ENCODE results near the gene KRTAP16-1.

DNA sequence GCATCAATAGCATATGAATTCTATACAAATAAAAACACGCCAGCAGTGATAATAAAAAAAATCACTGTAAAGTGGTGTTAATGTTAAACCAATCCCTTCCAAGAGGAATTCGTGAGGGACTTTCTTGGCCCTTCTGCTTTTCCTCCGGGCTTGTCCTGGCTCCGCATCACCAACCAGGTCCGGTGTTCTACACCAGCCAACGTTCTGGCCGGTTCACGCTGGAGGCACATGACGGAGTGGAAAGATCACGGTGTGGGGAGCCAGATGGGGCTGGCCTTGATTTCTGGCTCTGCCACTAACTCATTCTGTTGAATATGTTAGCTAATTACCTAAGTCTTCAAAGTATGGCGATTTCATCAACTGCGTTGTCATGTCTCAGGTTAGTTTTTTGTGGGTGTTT is 5.0 kb downstream of the KRTAP16-1 start:
- TF ChIP-seq, protein P1, sequence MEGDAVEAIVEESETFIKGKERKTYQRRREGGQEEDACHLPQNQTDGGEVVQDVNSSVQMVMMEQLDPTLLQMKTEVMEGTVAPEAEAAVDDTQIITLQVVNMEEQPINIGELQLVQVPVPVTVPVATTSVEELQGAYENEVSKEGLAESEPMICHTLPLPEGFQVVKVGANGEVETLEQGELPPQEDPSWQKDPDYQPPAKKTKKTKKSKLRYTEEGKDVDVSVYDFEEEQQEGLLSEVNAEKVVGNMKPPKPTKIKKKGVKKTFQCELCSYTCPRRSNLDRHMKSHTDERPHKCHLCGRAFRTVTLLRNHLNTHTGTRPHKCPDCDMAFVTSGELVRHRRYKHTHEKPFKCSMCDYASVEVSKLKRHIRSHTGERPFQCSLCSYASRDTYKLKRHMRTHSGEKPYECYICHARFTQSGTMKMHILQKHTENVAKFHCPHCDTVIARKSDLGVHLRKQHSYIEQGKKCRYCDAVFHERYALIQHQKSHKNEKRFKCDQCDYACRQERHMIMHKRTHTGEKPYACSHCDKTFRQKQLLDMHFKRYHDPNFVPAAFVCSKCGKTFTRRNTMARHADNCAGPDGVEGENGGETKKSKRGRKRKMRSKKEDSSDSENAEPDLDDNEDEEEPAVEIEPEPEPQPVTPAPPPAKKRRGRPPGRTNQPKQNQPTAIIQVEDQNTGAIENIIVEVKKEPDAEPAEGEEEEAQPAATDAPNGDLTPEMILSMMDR (IDR thresholded peaks at IDR 0.05; ENCODE audit: insufficient read depth, low read length): no peak
- TF ChIP-seq, protein P2, sequence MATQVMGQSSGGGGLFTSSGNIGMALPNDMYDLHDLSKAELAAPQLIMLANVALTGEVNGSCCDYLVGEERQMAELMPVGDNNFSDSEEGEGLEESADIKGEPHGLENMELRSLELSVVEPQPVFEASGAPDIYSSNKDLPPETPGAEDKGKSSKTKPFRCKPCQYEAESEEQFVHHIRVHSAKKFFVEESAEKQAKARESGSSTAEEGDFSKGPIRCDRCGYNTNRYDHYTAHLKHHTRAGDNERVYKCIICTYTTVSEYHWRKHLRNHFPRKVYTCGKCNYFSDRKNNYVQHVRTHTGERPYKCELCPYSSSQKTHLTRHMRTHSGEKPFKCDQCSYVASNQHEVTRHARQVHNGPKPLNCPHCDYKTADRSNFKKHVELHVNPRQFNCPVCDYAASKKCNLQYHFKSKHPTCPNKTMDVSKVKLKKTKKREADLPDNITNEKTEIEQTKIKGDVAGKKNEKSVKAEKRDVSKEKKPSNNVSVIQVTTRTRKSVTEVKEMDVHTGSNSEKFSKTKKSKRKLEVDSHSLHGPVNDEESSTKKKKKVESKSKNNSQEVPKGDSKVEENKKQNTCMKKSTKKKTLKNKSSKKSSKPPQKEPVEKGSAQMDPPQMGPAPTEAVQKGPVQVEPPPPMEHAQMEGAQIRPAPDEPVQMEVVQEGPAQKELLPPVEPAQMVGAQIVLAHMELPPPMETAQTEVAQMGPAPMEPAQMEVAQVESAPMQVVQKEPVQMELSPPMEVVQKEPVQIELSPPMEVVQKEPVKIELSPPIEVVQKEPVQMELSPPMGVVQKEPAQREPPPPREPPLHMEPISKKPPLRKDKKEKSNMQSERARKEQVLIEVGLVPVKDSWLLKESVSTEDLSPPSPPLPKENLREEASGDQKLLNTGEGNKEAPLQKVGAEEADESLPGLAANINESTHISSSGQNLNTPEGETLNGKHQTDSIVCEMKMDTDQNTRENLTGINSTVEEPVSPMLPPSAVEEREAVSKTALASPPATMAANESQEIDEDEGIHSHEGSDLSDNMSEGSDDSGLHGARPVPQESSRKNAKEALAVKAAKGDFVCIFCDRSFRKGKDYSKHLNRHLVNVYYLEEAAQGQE (IDR thresholded peaks at IDR 0.05; ENCODE audit: insufficient replicate concordance, low read depth): no peak
- no peak for TF ChIP-seq POLR2AphosphoS5 (IDR thresholded peaks at IDR 0.05; ENCODE audit: low read depth)

Data from HL-60 (cell line).